ENCODE results near the gene S100A2. TPM values are rescaled to one million over a fixed set of nuclear protein-coding genes. Genes with fewer than 3 reads are reported as not detected.

Gene S100A2
- total and polyA plus RNA-seq, 4 experiments from 2014 or later = 0.87 to 1.7 (median 1.0) TPM; not detected in 1

GRCh38 chr1:153607381-153607780 is 41.7 kb upstream of the S100A2 start:
- DNase-seq = no peak
- Histone ChIP-seq H3K4me3 (ENCODE audit: low read length in 2 of 2) (no peak overlapping the region), H3K9me3 (ENCODE audit: control insufficient read depth in 1 of 2, low read length in 2 of 2) (no peaks in the 10 kb centered on the region), H3K36me3 (ENCODE audit: insufficient read depth, low read length) (no peaks in the 10 kb centered on the region), H3K27ac (ENCODE audit: low read depth, low read length) (no peak overlapping the region), H3K4me1 (ENCODE audit: insufficient read depth, low read length) (no peaks in the 10 kb centered on the region), H3K27me3 (ENCODE audit: insufficient read depth, low read length) (no peaks in the 10 kb centered on the region)
- H3K4me3 Mint-ChIP-seq = no peak overlapping the region
- H3K27ac Mint-ChIP-seq = no peak overlapping the region
- POLR2A ChIA-PET (ENCODE audit: partially characterized antibody) = interaction anchor here (0.6 kb wide), 1 partner anchor 700 kb away, joined by 3 read pairs; no protein-coding TSS in a partner anchor
- H3K27me3 Mint-ChIP-seq = no peaks in the 10 kb centered on the region
- no peaks in the 10 kb centered on the region for H3K36me3 Mint-ChIP-seq
- intact Hi-C loops (cut with micrococcal nuclease) = no loop called here
- H3K9me3 Mint-ChIP-seq = peaks cover 0 to 1% (median 0%) of the 10 kb centered on the region in 8 donors
- peaks cover 0 to 4% (median 0%) of the 10 kb centered on the region in 4 donors for H3K4me1 Mint-ChIP-seq
- CTCF ChIA-PET (ENCODE audit: partially characterized antibody) = interaction anchor here (1.2 kb wide), 1 partner anchor 12 kb away, joined by 3 read pairs; no protein-coding TSS in a partner anchor

DNA sequence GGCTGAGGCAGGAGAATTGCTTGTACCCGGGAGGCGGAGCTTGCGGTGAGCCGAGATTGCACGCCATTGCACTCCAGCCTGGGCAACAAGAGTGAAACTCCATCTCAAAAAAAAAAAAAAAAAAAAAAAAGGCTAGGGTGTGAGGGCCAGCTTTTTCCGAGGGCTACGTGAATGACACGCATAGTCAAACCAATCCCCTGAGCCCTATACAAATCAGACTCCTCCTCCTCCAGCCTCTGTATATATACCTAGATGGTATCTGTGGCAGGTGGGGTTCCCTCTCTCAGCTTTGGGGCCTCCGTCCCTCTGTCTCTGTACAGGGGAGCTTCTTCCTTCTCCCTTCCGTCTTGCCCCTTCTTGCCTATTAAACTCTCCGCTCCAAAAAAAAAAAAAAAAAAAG is 40.5 kb upstream of the S100A2 start:
- intact Hi-C loops (cut with micrococcal nuclease) = no loop called here

GRCh38 chr1:153602749-153603148 is 37.1 kb upstream of the S100A2 start:
- H3K4me1 Mint-ChIP-seq = peaks cover 0 to 13% (median 3%) of the 10 kb centered on the region in 4 donors
- no peaks in the 10 kb centered on the region for H3K36me3 ChIP-seq (ENCODE audit: insufficient read depth, low read length)
- H3K9me3 Mint-ChIP-seq = no peaks in the 10 kb centered on the region
- H3K4me1 ChIP-seq (ENCODE audit: insufficient read depth, low read length) = peaks cover 7% of the 10 kb centered on the region
- no peak overlapping the region for H3K27ac Mint-ChIP-seq
- no peak overlapping the region for H3K4me3 Mint-ChIP-seq
- intact Hi-C loops (cut with micrococcal nuclease) = no loop called here
- no peaks in the 10 kb centered on the region for H3K36me3 Mint-ChIP-seq
- H3K9me3 ChIP-seq (ENCODE audit: control insufficient read depth in 1 of 2, low read length in 2 of 2) = no peaks in the 10 kb centered on the region
- ChIA-PET POLR2A (ENCODE audit: partially characterized antibody) (no interaction called here), CTCF (ENCODE audit: partially characterized antibody) (interaction anchor here (0.7 kb wide), 1 partner anchor 35 kb away, joined by 4 read pairs; no protein-coding TSS in a partner anchor)
- no peaks in the 10 kb centered on the region for H3K27me3 ChIP-seq (ENCODE audit: insufficient read depth, low read length)
- no peak overlapping the region for H3K27ac ChIP-seq (ENCODE audit: low read depth, low read length)
- no peak overlapping the region for H3K4me3 ChIP-seq (ENCODE audit: low read length in 2 of 2)
- no peak for DNase-seq
- H3K27me3 Mint-ChIP-seq = no peaks in the 10 kb centered on the region

More for the DNA sequence above, 40.5 kb upstream of the S100A2 start:
- CTCF ChIA-PET (ENCODE audit: partially characterized antibody) = interaction anchor here (0.6 to 1.2 kb wide), 3 partner anchors 13 to 560 kb away, joined by 3 read pairs; no protein-coding TSS in a partner anchor
- no peaks in the 10 kb centered on the region for H3K36me3 ChIP-seq (ENCODE audit: insufficient read depth, low read length)
- Mint-ChIP-seq H3K27me3 (no peaks in the 10 kb centered on the region), H3K4me1 (peaks cover 0 to 3% (median 0%) of the 10 kb centered on the region in 4 donors), H3K4me3 (no peak overlapping the region), H3K27ac (no peak overlapping the region), H3K36me3 (no peaks in the 10 kb centered on the region), H3K9me3 (no peaks in the 10 kb centered on the region)
- H3K9me3 ChIP-seq (ENCODE audit: control insufficient read depth in 1 of 2, low read length in 2 of 2) = no peaks in the 10 kb centered on the region
- POLR2A ChIA-PET (ENCODE audit: partially characterized antibody) = no interaction called here
- H3K27ac ChIP-seq (ENCODE audit: low read depth, low read length) = no peak overlapping the region
- no peak for DNase-seq
- no peaks in the 10 kb centered on the region for H3K27me3 ChIP-seq (ENCODE audit: insufficient read depth, low read length)
- no peaks in the 10 kb centered on the region for H3K4me1 ChIP-seq (ENCODE audit: insufficient read depth, low read length)
- no peak overlapping the region for H3K4me3 ChIP-seq (ENCODE audit: low read length in 2 of 2)

DNA sequence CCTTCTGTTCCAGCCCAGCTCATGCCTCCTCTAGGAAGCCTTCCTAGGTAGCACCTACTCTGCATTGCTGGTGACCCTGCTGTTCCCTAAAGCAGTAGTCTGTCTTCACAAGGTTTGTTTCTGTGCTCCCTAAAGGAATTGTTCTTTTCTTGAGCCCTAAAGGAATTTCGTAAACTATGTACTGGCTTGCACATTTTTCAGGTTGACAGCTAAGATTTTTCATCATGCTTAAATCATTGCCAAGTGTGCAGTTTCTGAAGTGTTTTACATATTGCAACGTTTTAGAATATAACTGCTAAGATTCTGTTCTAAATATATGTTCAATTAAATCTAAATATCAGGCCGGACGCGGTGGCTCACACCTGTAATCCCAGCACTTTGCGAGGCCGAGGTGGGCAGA is 34.2 kb upstream of the S100A2 start:
- no peak overlapping the region for H3K27ac Mint-ChIP-seq
- no peak overlapping the region for H3K27ac ChIP-seq (ENCODE audit: low read depth, low read length)

GRCh38 chr1:153598309-153599172 is 32.9 kb upstream of the S100A2 start:
- peaks cover 0 to 16% (median 5%) of the 10 kb centered on the region in 4 donors for H3K4me1 Mint-ChIP-seq
- no peak overlapping the region for H3K4me3 ChIP-seq (ENCODE audit: low read length in 2 of 2)
- H3K9me3 ChIP-seq (ENCODE audit: control insufficient read depth in 1 of 2, low read length in 2 of 2) = no peaks in the 10 kb centered on the region
- H3K36me3 Mint-ChIP-seq = no peaks in the 10 kb centered on the region
- ChIA-PET CTCF (ENCODE audit: partially characterized antibody) (interaction anchor here (1.9 kb wide), 1 partner anchor 19 kb away, joined by 7 read pairs; no protein-coding TSS in a partner anchor), POLR2A (ENCODE audit: partially characterized antibody) (no interaction called here)
- peaks cover 7% of the 10 kb centered on the region for H3K4me1 ChIP-seq (ENCODE audit: insufficient read depth, low read length)
- H3K36me3 ChIP-seq (ENCODE audit: insufficient read depth, low read length) = no peaks in the 10 kb centered on the region
- H3K27ac ChIP-seq (ENCODE audit: low read depth, low read length) = no peak overlapping the region
- peak overlapping the region in 3 of 7 donors; percentile 56 to 88 (median 68) for H3K27ac Mint-ChIP-seq
- H3K4me3 Mint-ChIP-seq = no peak overlapping the region
- no peaks in the 10 kb centered on the region for H3K27me3 Mint-ChIP-seq
- H3K27me3 ChIP-seq (ENCODE audit: insufficient read depth, low read length) = no peaks in the 10 kb centered on the region
- intact Hi-C loops (cut with micrococcal nuclease) = no loop called here
- DNase-seq = no peak
- H3K9me3 Mint-ChIP-seq = no peaks in the 10 kb centered on the region

More for the DNA sequence above, 34.2 kb upstream of the S100A2 start:
- ChIA-PET CTCF (ENCODE audit: partially characterized antibody) (no interaction called here), POLR2A (ENCODE audit: partially characterized antibody) (no interaction called here)
- H3K27me3 Mint-ChIP-seq = no peaks in the 10 kb centered on the region
- no peaks in the 10 kb centered on the region for H3K36me3 Mint-ChIP-seq
- intact Hi-C loops (cut with micrococcal nuclease) = no loop called here
- peaks cover 0 to 16% (median 5%) of the 10 kb centered on the region in 4 donors for H3K4me1 Mint-ChIP-seq
- Histone ChIP-seq H3K4me3 (ENCODE audit: low read length in 2 of 2) (no peak overlapping the region), H3K4me1 (ENCODE audit: insufficient read depth, low read length) (peaks cover 7% of the 10 kb centered on the region), H3K36me3 (ENCODE audit: insufficient read depth, low read length) (no peaks in the 10 kb centered on the region), H3K9me3 (ENCODE audit: control insufficient read depth in 1 of 2, low read length in 2 of 2) (no peaks in the 10 kb centered on the region), H3K27me3 (ENCODE audit: insufficient read depth, low read length) (no peaks in the 10 kb centered on the region)
- DNase-seq = no peak
- H3K9me3 Mint-ChIP-seq = no peaks in the 10 kb centered on the region
- H3K4me3 Mint-ChIP-seq = no peak overlapping the region

- intact Hi-C loops (cut with micrococcal nuclease) = no loop called here
- Histone ChIP-seq H3K9me3 (ENCODE audit: control insufficient read depth in 1 of 2, low read length in 2 of 2) (no peaks in the 10 kb centered on the region), H3K27me3 (ENCODE audit: insufficient read depth, low read length) (no peaks in the 10 kb centered on the region), H3K27ac (ENCODE audit: low read depth, low read length) (no peak overlapping the region), H3K36me3 (ENCODE audit: insufficient read depth, low read length) (no peaks in the 10 kb centered on the region), H3K4me1 (ENCODE audit: insufficient read depth, low read length) (peaks cover 7% of the 10 kb centered on the region), H3K4me3 (ENCODE audit: low read length in 2 of 2) (no peak overlapping the region)
- Mint-ChIP-seq H3K9me3 (no peaks in the 10 kb centered on the region), H3K4me1 (peaks cover 0 to 16% (median 4%) of the 10 kb centered on the region in 4 donors), H3K27me3 (no peaks in the 10 kb centered on the region), H3K36me3 (no peaks in the 10 kb centered on the region), H3K4me3 (no peak overlapping the region), H3K27ac (peak overlapping the region in 4 of 7 donors; percentile 7 to 65 (median 18))
- DNase-seq = no peak
- CTCF ChIA-PET (ENCODE audit: partially characterized antibody) = interaction anchor here (1.9 kb wide), 1 partner anchor 20 kb away, joined by 7 read pairs; no protein-coding TSS in a partner anchor
- POLR2A ChIA-PET (ENCODE audit: partially characterized antibody) = no interaction called here
Measured at GRCh38 chr1:153597206-153597605, 31.6 kb upstream of the S100A2 start.

- DNase-seq = no peak
- CTCF ChIA-PET (ENCODE audit: partially characterized antibody) = interaction anchor here (0.7 to 1.4 kb wide), 5 partner anchors 17 to 98 kb away, joined by 3 to 5 read pairs (median 4); partner anchors contain the start of gene S100A14
- H3K27me3 Mint-ChIP-seq = no peaks in the 10 kb centered on the region
Measured at GRCh38 chr1:153592748-153593147, 27.1 kb upstream of the S100A2 start.

More at GRCh38 chr1:153592748-153593147, 27.1 kb upstream of the S100A2 start:
- POLR2A ChIA-PET (ENCODE audit: partially characterized antibody) = no interaction called here
- Mint-ChIP-seq H3K4me3 (no peak overlapping the region), H3K27ac (no peak overlapping the region), H3K9me3 (no peaks in the 10 kb centered on the region), H3K36me3 (no peaks in the 10 kb centered on the region), H3K4me1 (peaks cover 0 to 3% (median 2%) of the 10 kb centered on the region in 4 donors)
- Histone ChIP-seq H3K36me3 (ENCODE audit: insufficient read depth, low read length) (no peaks in the 10 kb centered on the region), H3K4me1 (ENCODE audit: insufficient read depth, low read length) (no peaks in the 10 kb centered on the region), H3K27ac (ENCODE audit: low read depth, low read length) (no peak overlapping the region), H3K4me3 (ENCODE audit: low read length in 2 of 2) (no peak overlapping the region), H3K9me3 (ENCODE audit: control insufficient read depth in 1 of 2, low read length in 2 of 2) (no peaks in the 10 kb centered on the region), H3K27me3 (ENCODE audit: insufficient read depth, low read length) (no peaks in the 10 kb centered on the region)
- intact Hi-C loops (cut with micrococcal nuclease) = no loop called here
